H1 (cell line): ENCODE data around the gene NECTIN1. TPM values are rescaled to one million over a fixed set of nuclear protein-coding genes. Genes with fewer than 3 reads are reported as not detected.

Experiments used
- CTCF ChIA-PET: fragments of 300-600 bp; sonication (Branson Sonifier 250); formaldehyde crosslinking; loops from one replicate; lab custom pipeline; 2021; ENCODE audit not compliant: partially characterized antibody; lab: Charles Lee
- POLR2A ChIA-PET: fragments of 300-600 bp; sonication (Branson Sonifier 250); formaldehyde crosslinking; loops from one replicate; lab custom pipeline; 2021; ENCODE audit warnings: inconsistent platforms; ENCODE audit not compliant: partially characterized antibody; lab: Charles Lee
- DNase-seq, 2 experiments: peaks; one replicate each; pipeline versions ENCODE4 v3.0.0 to v3.0.0-alpha.2; 2010 to 2022; ENCODE audit warnings: low spot score in 2 of 2, low read depth in 1 of 2, mixed read lengths in 1 of 2
- FAIRE-seq: peaks from 2 replicates; lab custom pipeline; 2011; peaks lifted over from hg19 to GRCh38; lab: Jason Lieb, UNC
- H2AFZ ChIP-seq: 2 replicates; pipeline ENCODE4 v1.8.1; 2012; ENCODE audit warnings: low read length, inconsistent platforms
- H2AK5ac ChIP-seq: 2 replicates; pipeline ENCODE4 v1.6.1; 2013; ENCODE audit warnings: low read depth, low read length
- H2BK120ac ChIP-seq: replicated peaks from 2 replicates; pipeline ENCODE3; 2013; ENCODE audit warnings: low read depth, low read length, inconsistent platforms
- H2BK12ac ChIP-seq: 2 replicates; pipeline ENCODE4 v1.6.1; 2013; ENCODE audit warnings: low read depth, low read length
- H2BK15ac ChIP-seq: 2 replicates; pipeline ENCODE4 v1.6.1; 2013; ENCODE audit warnings: low read length
- H2BK20ac ChIP-seq: 2 replicates; pipeline ENCODE4 v1.6.1; 2013; ENCODE audit warnings: low read length
- H2BK5ac ChIP-seq: 2 replicates; pipeline ENCODE4 v1.6.1; 2013; ENCODE audit warnings: low read depth, low read length
- H3K14ac ChIP-seq: 2 replicates; pipeline ENCODE4 v1.6.1; 2013; ENCODE audit warnings: inconsistent platforms; ENCODE audit not compliant: insufficient read length
- H3K18ac ChIP-seq: 2 replicates; pipeline ENCODE4 v1.6.1; 2013; ENCODE audit warnings: low read length; ENCODE audit errors: extremely low read depth
- H3K23ac ChIP-seq: 2 replicates; pipeline ENCODE4 v1.6.1; 2013; ENCODE audit warnings: inconsistent platforms; ENCODE audit not compliant: insufficient read length
- H3K23me2 ChIP-seq: 2 replicates; pipeline ENCODE4 v1.6.1; 2013; ENCODE audit warnings: low read depth, low read length
- H3K27ac ChIP-seq: 2 replicates; pipeline ENCODE4 v1.6.1; 2011; ENCODE audit warnings: low read depth, low read length, inconsistent platforms
- H3K27me3 ChIP-seq, 4 experiments: replicated peaks in 1 of 4; 1 replicate in 1 of 4; 2 replicates in 3 of 4; pipeline versions ENCODE4 v1.6.1 to v1.8.1; 2011 to 2013; ENCODE audit warnings: low read length in 3 of 4, mild to moderate bottlenecking in 3 of 4, inconsistent platforms in 2 of 4, mixed read lengths in 2 of 4, moderate library complexity in 1 of 4; ENCODE audit not compliant: control insufficient read depth in 3 of 4, insufficient read depth in 3 of 4; ENCODE audit errors: extremely low read depth in 1 of 4
- H3K36me3 ChIP-seq, 4 experiments: 2 replicates each; pipeline versions ENCODE4 v1.6.1 to v1.8.1; 2011 to 2013; ENCODE audit warnings: mild to moderate bottlenecking in 4 of 4, low read length in 3 of 4, moderate library complexity in 2 of 4, control low read depth in 1 of 4, inconsistent platforms in 1 of 4; ENCODE audit not compliant: insufficient read depth in 4 of 4, control insufficient read depth in 2 of 4
- H3K4ac ChIP-seq: replicated peaks from 2 replicates; pipeline ENCODE3; 2013; ENCODE audit warnings: low read length, low read depth, mixed read lengths, inconsistent platforms; ENCODE audit not compliant: insufficient read length
- H3K4me1 ChIP-seq, 4 experiments: replicated peaks in 1 of 4; 1 replicate in 1 of 4; 2 replicates in 3 of 4; pipeline versions ENCODE4 v1.6.1 to v1.8.1; 2011 to 2013; ENCODE audit warnings: low read length in 3 of 4, inconsistent platforms in 2 of 4, mixed read lengths in 1 of 4; ENCODE audit not compliant: insufficient read depth in 4 of 4, control insufficient read depth in 3 of 4
- H3K4me2 ChIP-seq, 2 experiments: 2 replicates each; pipeline versions ENCODE4 v1.6.1 to v1.8.1; 2011 to 2013; ENCODE audit warnings: low read depth in 2 of 2, low read length in 2 of 2, control low read depth in 1 of 2, inconsistent platforms in 1 of 2, mild to moderate bottlenecking in 1 of 2; ENCODE audit not compliant: insufficient read depth in 1 of 2
- H3K4me3 ChIP-seq, 4 experiments: fragments of 200-600, 300-600 bp in 1 of 4; sonication (generic), shearing (Covaris generic), sonication (Bioruptor Twin) in 1 of 4; 2 replicates each; pipeline versions ENCODE4 v1.5.1 to v1.8.1; 2011 to 2016; ENCODE audit warnings: low read length in 4 of 4, low read depth in 3 of 4, control low read depth in 2 of 4, inconsistent platforms in 2 of 4, mild to moderate bottlenecking in 2 of 4, mixed read lengths in 1 of 4, moderate library complexity in 1 of 4; ENCODE audit not compliant: insufficient read depth in 2 of 4; ENCODE audit errors: extremely low read depth in 1 of 4
- H3K56ac ChIP-seq: replicated peaks from 2 replicates; pipeline ENCODE3; 2013; ENCODE audit warnings: low read depth, mild to moderate bottlenecking, mixed read lengths, low read length, inconsistent platforms; ENCODE audit not compliant: insufficient read length
- H3K79me1 ChIP-seq: 2 replicates; pipeline ENCODE4 v1.6.1; 2013; ENCODE audit warnings: low read depth, low read length, control low read depth
- H3K79me2 ChIP-seq, 2 experiments: 2 replicates each; pipeline versions ENCODE4 v1.6.1 to v1.8.1; 2012 to 2013; ENCODE audit warnings: low read length in 2 of 2, mild to moderate bottlenecking in 2 of 2, inconsistent platforms in 1 of 2; ENCODE audit not compliant: insufficient read depth in 2 of 2, control insufficient read depth in 1 of 2
- H3K9ac ChIP-seq, 4 experiments: replicated peaks in 1 of 4; 1 replicate in 1 of 4; 2 replicates in 3 of 4; pipeline versions ENCODE4 v1.6.1 to v1.8.1; 2011 to 2013; ENCODE audit warnings: low read depth in 3 of 4, low read length in 3 of 4, control low read depth in 2 of 4, mild to moderate bottlenecking in 2 of 4, moderate library complexity in 2 of 4, inconsistent platforms in 1 of 4; ENCODE audit errors: extremely low read depth in 1 of 4
- H3K9me3 ChIP-seq, 2 experiments: 2 replicates each; pipeline versions ENCODE4 v1.6.1 to v1.8.1; 2012 to 2013; ENCODE audit warnings: mild to moderate bottlenecking in 2 of 2, moderate library complexity in 2 of 2, control low read depth in 1 of 2, inconsistent platforms in 1 of 2, low read depth in 1 of 2, low read length in 1 of 2, mixed read lengths in 1 of 2; ENCODE audit not compliant: insufficient read depth in 2 of 2
- H4K20me1 ChIP-seq, 2 experiments: replicated peaks in 1 of 2; 2 replicates each; pipeline versions ENCODE3 to v1.8.1; 2011 to 2013; ENCODE audit warnings: inconsistent platforms in 2 of 2, low read length in 2 of 2, mild to moderate bottlenecking in 1 of 2; ENCODE audit not compliant: insufficient read depth in 2 of 2, control insufficient read depth in 1 of 2
- H4K5ac ChIP-seq: 2 replicates; pipeline ENCODE4 v1.6.1; 2013; ENCODE audit warnings: low read length, low read depth, mixed read lengths, inconsistent platforms; ENCODE audit not compliant: insufficient read length
- H4K8ac ChIP-seq: 2 replicates; pipeline ENCODE4 v1.8.0; 2013; ENCODE audit warnings: mild to moderate bottlenecking, moderate library complexity, low read length, inconsistent platforms; ENCODE audit not compliant: insufficient read depth; ENCODE audit errors: extremely low read depth
- H4K91ac ChIP-seq: replicated peaks from 2 replicates; pipeline ENCODE3; 2013; ENCODE audit warnings: low read length, mixed read lengths, inconsistent platforms; ENCODE audit not compliant: insufficient read length
- CHD1 ChIP-seq: IDR thresholded peaks from 2 replicates; pipeline ENCODE4 v1.6.1; 2012; ENCODE audit warnings: low read depth, low read length, improper control_type of control experiment
- CHD2 ChIP-seq: IDR thresholded peaks from 2 replicates; pipeline ENCODE4 v1.6.1; 2012; ENCODE audit warnings: low read length, improper control_type of control experiment
- E2F6 ChIP-seq: IDR thresholded peaks from 2 replicates; pipeline ENCODE4 v1.6.1; 2012; ENCODE audit warnings: inconsistent platforms
- GABPA ChIP-seq: IDR thresholded peaks from 2 replicates; pipeline ENCODE4 v1.6.1; 2011; ENCODE audit warnings: mild to moderate bottlenecking, low read length, moderate library complexity, borderline replicate concordance; ENCODE audit not compliant: insufficient read depth
- JUND ChIP-seq: IDR thresholded peaks from 2 replicates; pipeline ENCODE4 v1.6.1; 2011; ENCODE audit warnings: mild to moderate bottlenecking, improper control_type of control experiment, low read length
- MAFK ChIP-seq: IDR thresholded peaks from 2 replicates; pipeline ENCODE4 v1.6.1; 2012; ENCODE audit warnings: low read depth, mild to moderate bottlenecking, improper control_type of control experiment, low read length
- MAX ChIP-seq: IDR thresholded peaks from 2 replicates; pipeline ENCODE4 v1.6.1; 2012; ENCODE audit warnings: inconsistent platforms
- POLR2A ChIP-seq, 2 experiments: IDR thresholded peaks; 1 replicate in 1 of 2; 2 replicates in 1 of 2; pipeline ENCODE4 v1.6.1; 2011; ENCODE audit warnings: low read depth in 2 of 2, low read length in 2 of 2, mild to moderate bottlenecking in 2 of 2; ENCODE audit errors: control extremely low read depth in 1 of 2
- RBBP5 ChIP-seq: IDR thresholded peaks from 2 replicates; pipeline ENCODE4 v1.7.1; 2012; ENCODE audit warnings: low read depth, mild to moderate bottlenecking, inconsistent platforms, low read length, moderate library complexity, borderline replicate concordance
- RXRA ChIP-seq: IDR thresholded peaks from 2 replicates; pipeline ENCODE4 v1.6.1; 2011; ENCODE audit warnings: low read depth, mild to moderate bottlenecking, low read length, moderate library complexity; ENCODE audit not compliant: insufficient read depth
- TBP ChIP-seq: IDR thresholded peaks from 2 replicates; pipeline ENCODE4 v1.6.1; 2011; ENCODE audit warnings: low read depth, low read length, improper control_type of control experiment
- WGBS, 2 experiments: shearing (Covaris generic) in 1 of 2; methylation state at CpG; one replicate each; pipeline versions ENCODE4 v1.1.6 to v1.1.7; 2013 to 2015; ENCODE audit warnings: low lambda C conversion rate in 2 of 2, mixed read lengths in 2 of 2, inconsistent platforms in 1 of 2, low coverage in 1 of 2, missing lambda C conversion rate in 1 of 2; ENCODE audit not compliant: insufficient replicate concordance in 2 of 2, insufficient coverage in 1 of 2, insufficient read length in 1 of 2; ENCODE audit errors: extremely low coverage in 1 of 2, missing lambda C conversion rate in 1 of 2; 5-methylcytosine and 5-hydroxymethylcytosine counted together
- polyA plus RNA-seq, 7 experiments: library from polyadenylated mRNA; depleted of rRNA in 3 of 7; stranded (reverse) in 5 of 7; unstranded in 2 of 7; fragments of >200 nt in 5 of 7; fragments of 200-250 nt in 2 of 7; gene quantifications; 1 replicate in 5 of 7; 2 replicates in 1 of 7; 4 replicates in 1 of 7; pipeline versions ENCODE4 v1.2.1 to v1.2.3, GENCODE V29; 2011 to 2013; ENCODE audit warnings: missing spikeins in 2 of 7, mixed read lengths in 2 of 7
- total RNA-seq: library from RNA; stranded (reverse); fragmentation: NEBNext Ultra II Directional; extraction: Animal tissue kit (Norgen Biotek cat#: 25700); gene quantifications from 2 replicates; pipeline ENCODE4 v1.2.1, GENCODE V29; 2021

The NECTIN1 gene
- total and polyA plus RNA-seq, 2 of the 8 experiments (the other 6 are each of a cell fraction or from before 2014, with no cell fraction given), result 43.2 to 97.7 TPM

- Histone ChIP-seq H3K36me3 (no peaks in the 10 kb centered on the region), H2BK5ac (no peak overlapping the region), H2BK120ac (no peak overlapping the region), H3K4me3 (no peak overlapping the region), H4K91ac (no peak overlapping the region), H3K14ac (no peak overlapping the region), H3K27ac (no peak overlapping the region), H2BK12ac (no peak overlapping the region), H3K23ac (no peak overlapping the region), H3K4ac (no peak overlapping the region), H2BK15ac (no peak overlapping the region), H3K79me2 (no peaks in the 10 kb centered on the region), H2AFZ (no peak overlapping the region), H4K20me1 (peaks cover 0 to 4% of the 10 kb centered on the region in 2 experiments), H2AK5ac (no peak overlapping the region), H3K9ac (no peak overlapping the region), H3K4me2 (no peak overlapping the region), H4K5ac (no peak overlapping the region), H3K79me1 (no peaks in the 10 kb centered on the region), H3K56ac (no peak overlapping the region), H4K8ac (no peak overlapping the region), H3K9me3 (no peaks in the 10 kb centered on the region), H2BK20ac (no peak overlapping the region), H3K4me1 (peaks cover 0 to 12% (median 0%) of the 10 kb centered on the region in 4 experiments; a peak in 2 of 7 replicates), H3K27me3 (peaks cover 0 to 3% (median 0%) of the 10 kb centered on the region in 4 experiments; a peak in 1 of 7 replicates), H3K23me2 (no peaks in the 10 kb centered on the region), H3K18ac (no peak overlapping the region)
- CTCF ChIA-PET, result interaction anchor here (1.2 to 3.5 kb wide), 8 partner anchors 13 to 329 kb away, joined by 3 to 22 read pairs (median 4); no protein-coding TSS in a partner anchor
- FAIRE-seq (no peak), DNase-seq (no peak)
- 92% methylated on average over 13 of the region's 15 CpGs; no CpG with 5 or more reads in 1 of the 2 experiments for WGBS, 2 experiments
- POLR2A ChIA-PET, result interaction anchor here (1.4 kb wide), 1 partner anchor 25 kb away, joined by 3 read pairs; no protein-coding TSS in a partner anchor
- no peak for TF ChIP-seq CHD1
- no peak for TF ChIP-seq MAX
- TF ChIP-seq POLR2A (IDR thresholded peaks at IDR 0.05; ENCODE audit: control extremely low read depth in 1 of 2, low read depth in 2 of 2, low read length in 2 of 2), result no peak
- TF ChIP-seq TBP, result no peak
- TF ChIP-seq JUND, result no peak
- TF ChIP-seq RBBP5, result no peak
- no peak for TF ChIP-seq MAFK
- no peak for TF ChIP-seq GABPA
- no peak for TF ChIP-seq E2F6
- no peak for TF ChIP-seq RXRA
- no peak for TF ChIP-seq CHD2
Observed at GRCh38 chr11:119778391-119779194, 49.6 kb upstream of the NECTIN1 start.
